Esophagus muscularis mucosa (tissue), 4 donors: ENCODE data around the gene PDE8B. TPM values are rescaled to one million over a fixed set of nuclear protein-coding genes. Genes with fewer than 3 reads are reported as not detected.

Experiments
- DNase-seq: peaks from one replicate; pipeline ENCODE4 v3.0.0-alpha.2; 2017; ENCODE audit errors: extremely low spot score
- H3K27ac ChIP-seq, 4 donors: fragments of 200-600 bp; sonication (generic); replicated peaks in 1 of 4; 1 replicate in 3 of 4; 2 replicates in 1 of 4; pipeline ENCODE4 v1.5.1; 2016 to 2019; ENCODE audit warnings: mild to moderate bottlenecking in 1 of 4
- H3K27me3 ChIP-seq, 4 donors: fragments of 200-600 bp; sonication (generic); one replicate each; pipeline versions ENCODE4 v1.5.1 to v1.6.0; 2016 to 2019
- H3K36me3 ChIP-seq, 4 donors: fragments of 200-600 bp; sonication (generic); one replicate each; pipeline ENCODE4 v1.5.1; 2016 to 2019
- H3K4me1 ChIP-seq, 4 donors: fragments of 200-600 bp; sonication (generic); one replicate each; pipeline ENCODE4 v1.5.1; 2016 to 2019
- H3K4me3 ChIP-seq, 4 donors: fragments of 200-600 bp; sonication (generic); 1 replicate in 2 of 4; 2 replicates in 2 of 4; pipeline ENCODE4 v1.5.1; 2016 to 2019; ENCODE audit warnings: mild to moderate bottlenecking in 4 of 4, moderate library complexity in 1 of 4
- H3K9me3 ChIP-seq, 4 donors: fragments of 200-600 bp; sonication (generic); 1 replicate in 3 of 4; 2 replicates in 1 of 4; pipeline ENCODE4 v1.5.1; 2016 to 2019
- CTCF ChIP-seq, 3 experiments: fragments of 200-600 bp in 2 of 3; fragments of 450-650 bp in 1 of 3; sonication (generic) in 2 of 3; IDR thresholded peaks; one replicate each; pipeline ENCODE4 v1.5.1; 2017 to 2019; ENCODE audit warnings: antibody characterized with exemption in 3 of 3, mild to moderate bottlenecking in 2 of 3, moderate library complexity in 1 of 3
- EP300 ChIP-seq: sonication (generic); formaldehyde crosslinking; IDR thresholded peaks from one replicate; pipeline ENCODE4 v1.6.1; 2017; ENCODE audit warnings: antibody characterized with exemption
- POLR2A ChIP-seq: fragments of 450-650 bp; IDR thresholded peaks from one replicate; pipeline ENCODE4 v1.6.1; 2017; ENCODE audit warnings: antibody characterized with exemption, moderate library complexity, mild to moderate bottlenecking, low read depth
- POLR2AphosphoS5 ChIP-seq, 2 donors: sonication (generic); formaldehyde crosslinking; IDR thresholded peaks; one replicate each; pipeline ENCODE4 v1.6.1; 2017; ENCODE audit warnings: antibody characterized with exemption in 2 of 2
- WGBS: methylation state at CpG from one replicate; pipeline ENCODE4 v1.1.5; 2018; 5-methylcytosine and 5-hydroxymethylcytosine counted together
- intact Hi-C: fragments of 100-400 bp; cut with DNase I; formaldehyde crosslinking; loops from one replicate; pipeline ENCODE4 v1.15.1; 2023
- total RNA-seq, 4 donors: library from RNA; depleted of rRNA; stranded (reverse); fragments of >200 nt; gene quantifications; one replicate each; pipeline versions ENCODE4 v1.1.0 to v1.2.1, GENCODE V29; 2016

Gene PDE8B
- total RNA-seq, 4 donors from 2014 or later = 0.83 to 7.1 (median 1.5) TPM

GRCh38 chr5:77368367-77368766, 157.9 kb downstream of the PDE8B start:
- DNase-seq = no peak
- Histone ChIP-seq H3K36me3 (no peaks in the 10 kb centered on the region), H3K27ac (no peak overlapping the region), H3K9me3 (no peaks in the 10 kb centered on the region), H3K27me3 (no peaks in the 10 kb centered on the region), H3K4me3 (no peak overlapping the region), H3K4me1 (no peaks in the 10 kb centered on the region)
- TF ChIP-seq POLR2A (no peak), CTCF (IDR thresholded peaks at IDR 0.05) (no peak), POLR2AphosphoS5 (IDR thresholded peaks at IDR 0.05) (no peak), EP300 (no peak)
- intact Hi-C loops = no loop called here
- WGBS = 87% methylated on average over 5 of the region's 5 CpGs

- no peak overlapping the region for H3K27ac ChIP-seq
- intact Hi-C loops = no loop called here
- no peaks in the 10 kb centered on the region for H3K27me3 ChIP-seq
- no peaks in the 10 kb centered on the region for H3K4me1 ChIP-seq
- DNase-seq = no peak
- H3K36me3 ChIP-seq = no peaks in the 10 kb centered on the region
- 84% methylated on average over 2 of the region's 2 CpGs for WGBS
- H3K9me3 ChIP-seq = no peaks in the 10 kb centered on the region
- H3K4me3 ChIP-seq = no peak overlapping the region
- TF ChIP-seq POLR2A = no peak
- no peak for TF ChIP-seq POLR2AphosphoS5 (IDR thresholded peaks at IDR 0.05)
- TF ChIP-seq CTCF (IDR thresholded peaks at IDR 0.05) = no peak
- TF ChIP-seq EP300 = no peak
These were observed 159.1 kb downstream of the PDE8B start for GRCh38 chr5:77369566-77369965.

GRCh38 chr5:77374686-77375085, 164.2 kb downstream of the PDE8B start:
- H3K27ac ChIP-seq = no peak overlapping the region
- intact Hi-C loops = no loop called here
- H3K4me1 ChIP-seq = no peaks in the 10 kb centered on the region
- peak; percentile 14 for DNase-seq
- no peak overlapping the region for H3K4me3 ChIP-seq
- no peaks in the 10 kb centered on the region for H3K9me3 ChIP-seq
- H3K36me3 ChIP-seq = no peaks in the 10 kb centered on the region
- WGBS = 96% methylated on average over 3 of the region's 3 CpGs
- TF ChIP-seq POLR2AphosphoS5 (IDR thresholded peaks at IDR 0.05) (no peak), EP300 (no peak), CTCF (IDR thresholded peaks at IDR 0.05) (no peak), POLR2A (no peak)
- no peaks in the 10 kb centered on the region for H3K27me3 ChIP-seq

- Histone ChIP-seq H3K4me3 (no peak overlapping the region), H3K9me3 (no peaks in the 10 kb centered on the region), H3K36me3 (no peaks in the 10 kb centered on the region), H3K27ac (no peak overlapping the region), H3K4me1 (no peaks in the 10 kb centered on the region), H3K27me3 (no peaks in the 10 kb centered on the region)
- WGBS = 68% methylated on average over 5 of the region's 5 CpGs
- intact Hi-C loops = no loop called here
- DNase-seq = peak; percentile 50
- TF ChIP-seq EP300 = no peak
- TF ChIP-seq CTCF (IDR thresholded peaks at IDR 0.05) = no peak
- no peak for TF ChIP-seq POLR2A
- no peak for TF ChIP-seq POLR2AphosphoS5 (IDR thresholded peaks at IDR 0.05)
These were observed 166.3 kb downstream of the PDE8B start for GRCh38 chr5:77376609-77377300.

- WGBS = 62% methylated on average over 6 of the region's 6 CpGs
- intact Hi-C loops = no loop called here
- no peak overlapping the region for H3K27ac ChIP-seq
- TF ChIP-seq POLR2A = no peak
- TF ChIP-seq POLR2AphosphoS5 (IDR thresholded peaks at IDR 0.05) = no peak
- TF ChIP-seq CTCF (IDR thresholded peaks at IDR 0.05) = no peak
- no peak for TF ChIP-seq EP300
- no peak overlapping the region for H3K4me3 ChIP-seq
- H3K4me1 ChIP-seq = no peaks in the 10 kb centered on the region
- no peaks in the 10 kb centered on the region for H3K27me3 ChIP-seq
- H3K36me3 ChIP-seq = no peaks in the 10 kb centered on the region
- no peaks in the 10 kb centered on the region for H3K9me3 ChIP-seq
- no peak for DNase-seq
These were observed 169.1 kb downstream of the PDE8B start for GRCh38 chr5:77379558-77380061.
